ENCODE data around the gene ATP2B3.

- TF ChIP-seq CTCF (IDR thresholded peaks at IDR 0.05 in 4 of 5, conservative IDR thresholded peaks at IDR 0.05 in 1 of 5) (no peak), POLR2A (IDR thresholded peaks at IDR 0.05) (no peak)
These were observed 49.3 kb upstream of the ATP2B3 start for GRCh38 chrX:153468008-153468580.
